ENCODE data around the gene MMP2.

Gene MMP2

DNA sequence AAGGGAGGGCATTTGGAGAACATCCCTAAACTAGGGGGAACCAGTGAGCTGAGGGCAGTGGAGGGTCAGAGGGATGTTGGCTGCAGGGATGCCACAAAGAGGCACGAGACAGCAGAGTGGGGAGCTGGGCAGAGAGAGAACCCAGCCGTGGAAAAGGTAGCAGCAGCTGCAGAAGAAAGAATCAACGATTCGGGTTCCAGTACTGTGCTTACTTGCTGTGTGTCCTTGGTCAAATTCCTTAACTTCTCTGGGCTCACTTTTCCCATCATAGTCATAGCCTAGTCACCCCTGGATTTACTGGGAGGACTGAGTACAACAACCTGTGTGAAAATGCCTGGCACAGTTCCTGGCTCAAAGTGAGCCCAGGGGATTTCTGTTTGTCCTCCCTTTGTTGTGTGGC, 12.8 kb upstream of the MMP2 start:
- in situ Hi-C loops (cut with MboI; ENCODE audit: low sequenced_read_pairs, unreplicated experiment) = loop anchor here (5.0 to 25.0 kb wide), 2 partner anchors 236 to 396 kb away; no protein-coding TSS in a partner anchor
- TF ChIP-seq, protein P1, sequence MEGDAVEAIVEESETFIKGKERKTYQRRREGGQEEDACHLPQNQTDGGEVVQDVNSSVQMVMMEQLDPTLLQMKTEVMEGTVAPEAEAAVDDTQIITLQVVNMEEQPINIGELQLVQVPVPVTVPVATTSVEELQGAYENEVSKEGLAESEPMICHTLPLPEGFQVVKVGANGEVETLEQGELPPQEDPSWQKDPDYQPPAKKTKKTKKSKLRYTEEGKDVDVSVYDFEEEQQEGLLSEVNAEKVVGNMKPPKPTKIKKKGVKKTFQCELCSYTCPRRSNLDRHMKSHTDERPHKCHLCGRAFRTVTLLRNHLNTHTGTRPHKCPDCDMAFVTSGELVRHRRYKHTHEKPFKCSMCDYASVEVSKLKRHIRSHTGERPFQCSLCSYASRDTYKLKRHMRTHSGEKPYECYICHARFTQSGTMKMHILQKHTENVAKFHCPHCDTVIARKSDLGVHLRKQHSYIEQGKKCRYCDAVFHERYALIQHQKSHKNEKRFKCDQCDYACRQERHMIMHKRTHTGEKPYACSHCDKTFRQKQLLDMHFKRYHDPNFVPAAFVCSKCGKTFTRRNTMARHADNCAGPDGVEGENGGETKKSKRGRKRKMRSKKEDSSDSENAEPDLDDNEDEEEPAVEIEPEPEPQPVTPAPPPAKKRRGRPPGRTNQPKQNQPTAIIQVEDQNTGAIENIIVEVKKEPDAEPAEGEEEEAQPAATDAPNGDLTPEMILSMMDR (IDR thresholded peaks at IDR 0.05; ENCODE audit: borderline replicate concordance, control extremely low read depth, extremely low read depth, insufficient read depth, missing control alignments) = no peak
- DNase-seq (ENCODE audit: low spot score) = no peak

DNA sequence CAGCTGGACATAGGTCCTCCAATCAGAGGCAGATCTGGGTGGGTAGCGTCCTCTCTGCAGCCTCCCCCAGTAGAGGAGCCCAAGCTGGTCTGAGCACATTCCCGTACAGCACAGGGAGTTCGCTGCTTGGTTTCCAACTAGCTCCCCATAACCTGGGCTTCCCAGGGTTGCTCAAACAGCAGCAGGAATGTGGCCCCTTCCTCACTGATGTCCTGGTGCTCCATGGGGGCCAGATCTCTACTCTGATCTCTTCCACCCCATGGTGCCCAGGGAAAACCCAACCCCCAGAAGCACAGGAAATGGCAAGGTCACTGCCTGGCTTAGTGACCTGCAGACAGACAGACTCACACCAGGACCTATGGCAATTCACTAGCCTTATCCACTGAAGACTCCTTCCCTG, 11.1 kb upstream of the MMP2 start:
- no peak for DNase-seq (ENCODE audit: low spot score)
- in situ Hi-C loops (cut with MboI; ENCODE audit: low sequenced_read_pairs, unreplicated experiment) = loop anchor here (5.0 to 25.0 kb wide), 2 partner anchors 234 to 394 kb away; no protein-coding TSS in a partner anchor

DNA sequence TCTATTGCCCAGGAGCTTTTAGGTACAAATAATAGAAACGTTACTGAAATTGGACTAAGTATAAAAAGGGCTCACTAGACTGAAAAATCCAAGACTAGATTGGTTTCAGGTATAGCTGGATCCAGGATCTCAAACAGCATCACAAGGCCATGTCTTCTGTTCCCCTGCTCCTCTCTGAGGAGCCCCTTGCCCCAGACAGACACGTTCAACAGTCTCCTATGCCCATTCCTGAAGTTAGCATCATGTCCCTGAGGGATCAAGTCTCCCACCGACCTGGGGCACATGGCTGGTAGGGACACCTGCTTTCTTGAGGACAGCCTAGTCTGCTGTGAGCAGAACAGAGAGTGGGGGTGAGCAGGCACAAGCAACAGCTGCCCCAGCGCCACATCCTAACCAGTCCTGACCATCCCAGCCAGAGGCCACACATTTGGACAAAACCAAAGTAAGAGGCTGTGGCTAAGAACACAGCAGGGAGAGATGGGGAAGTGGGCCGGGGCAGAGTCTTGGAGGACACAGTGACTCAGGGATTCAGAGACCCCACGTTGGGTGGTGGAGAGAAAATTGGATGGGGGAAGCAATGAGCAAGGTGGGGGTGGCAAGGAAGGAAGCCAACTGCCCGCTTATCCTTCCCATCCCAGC, 10.5 kb upstream of the MMP2 start:
- no peak for DNase-seq (ENCODE audit: low spot score)
- TF ChIP-seq, protein P1 (IDR thresholded peaks at IDR 0.05; ENCODE audit: borderline replicate concordance, control extremely low read depth, extremely low read depth, insufficient read depth, missing control alignments) = no peak
- in situ Hi-C loops (cut with MboI; ENCODE audit: low sequenced_read_pairs, unreplicated experiment) = loop anchor here (5.0 to 25.0 kb wide), 2 partner anchors 234 to 394 kb away; no protein-coding TSS in a partner anchor

More for the DNA sequence above, 11.1 kb upstream of the MMP2 start:
- TF ChIP-seq, protein P1 (IDR thresholded peaks at IDR 0.05; ENCODE audit: borderline replicate concordance, control extremely low read depth, extremely low read depth, insufficient read depth, missing control alignments) = no peak

DNA sequence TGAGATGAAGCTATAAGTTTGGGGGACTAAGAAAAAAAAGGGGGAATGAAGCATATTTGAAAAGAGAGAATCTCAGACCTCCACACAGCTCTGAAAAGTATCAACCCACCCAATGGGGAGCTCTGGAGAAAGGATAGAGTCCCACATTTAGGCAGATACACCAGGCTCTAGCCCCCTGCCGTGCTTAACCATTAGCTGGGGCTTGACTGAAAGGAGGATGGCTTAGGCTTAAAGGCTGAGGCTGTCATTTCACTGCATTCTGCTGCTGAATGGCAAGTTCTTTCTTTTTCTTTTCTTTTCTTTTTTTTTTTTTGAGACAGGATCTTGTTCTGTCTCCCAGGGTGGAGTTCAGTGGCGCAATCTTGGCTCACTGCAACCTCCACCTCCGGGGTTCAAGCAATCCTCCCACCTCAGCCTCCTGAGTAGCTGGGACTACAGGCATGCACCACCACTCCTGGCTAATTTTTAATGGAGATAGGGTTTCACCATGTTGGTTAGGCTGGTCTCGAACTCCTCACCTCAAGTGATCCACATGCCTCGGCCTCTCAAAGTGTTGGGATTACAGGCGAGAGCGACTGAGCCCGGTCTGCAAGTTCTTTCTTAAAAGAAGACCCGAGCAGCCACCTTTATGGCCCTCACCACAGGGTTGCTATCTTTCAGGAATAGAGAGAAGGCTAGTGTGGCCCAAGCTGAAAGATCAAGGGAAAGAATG, 9.0 kb upstream of the MMP2 start:
- in situ Hi-C loops (cut with MboI; ENCODE audit: low sequenced_read_pairs, unreplicated experiment) = loop anchor here (5.0 to 25.0 kb wide), 2 partner anchors 232 to 392 kb away; no protein-coding TSS in a partner anchor
- TF ChIP-seq, protein P1 (IDR thresholded peaks at IDR 0.05; ENCODE audit: borderline replicate concordance, control extremely low read depth, extremely low read depth, insufficient read depth, missing control alignments) = no peak
- DNase-seq (ENCODE audit: low spot score) = no peak

DNA sequence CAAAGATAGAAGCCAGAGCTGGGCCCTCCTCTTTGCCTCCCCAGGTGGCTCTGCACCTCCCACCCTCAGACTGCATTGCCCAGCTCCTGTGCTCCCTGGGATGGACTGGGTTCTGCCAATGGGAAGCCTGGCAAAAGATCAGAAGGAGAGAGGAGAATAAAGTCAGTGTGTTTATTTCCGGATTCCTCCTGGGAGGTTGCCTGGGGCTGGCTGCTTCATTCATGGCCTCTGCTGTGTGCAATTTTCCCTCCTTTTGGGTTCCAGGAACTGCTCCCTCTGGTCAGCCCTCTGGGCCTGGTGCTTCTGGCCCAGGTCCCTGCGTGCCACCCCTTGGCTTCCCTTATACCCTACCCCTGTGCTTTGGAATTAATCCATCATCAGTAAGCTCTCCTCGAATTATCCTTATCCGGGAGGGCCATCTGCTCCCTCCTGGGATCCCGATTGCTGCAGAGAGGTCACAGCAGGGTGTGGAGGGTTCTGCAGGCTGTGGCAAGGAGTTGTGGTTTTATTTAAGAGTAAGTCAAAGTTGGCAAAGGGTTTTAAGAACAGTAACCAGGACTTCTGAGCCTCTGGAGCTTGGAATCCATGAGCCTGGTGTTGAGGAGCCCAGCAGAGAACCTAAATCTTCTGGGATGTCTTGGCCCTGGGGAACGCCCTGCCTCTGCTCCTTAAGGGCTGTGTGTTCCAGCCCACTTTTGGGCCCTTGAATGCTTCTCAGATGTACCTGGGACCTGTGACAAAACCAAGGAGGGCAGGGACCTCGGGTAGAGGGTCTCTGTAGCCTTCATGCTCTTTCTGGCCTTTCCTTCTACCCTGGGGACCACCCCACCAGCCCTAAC, 8.2 kb upstream of the MMP2 start:
- TF ChIP-seq, protein P1 (IDR thresholded peaks at IDR 0.05; ENCODE audit: borderline replicate concordance, control extremely low read depth, extremely low read depth, insufficient read depth, missing control alignments) = no peak
- in situ Hi-C loops (cut with MboI; ENCODE audit: low sequenced_read_pairs, unreplicated experiment) = loop anchor here (25.0 kb wide), 1 partner anchor 392 kb away; no protein-coding TSS in a partner anchor
- no peak for DNase-seq (ENCODE audit: low spot score)

Data from GM13976 (cell line).